Lung (tissue), 12 donors: ENCODE results near the gene SSC5D. TPM values are rescaled to one million over a fixed set of nuclear protein-coding genes. Genes with fewer than 3 reads are reported as not detected.

Experiments used
- ATAC-seq: fragments of 200-7000 bp; cut with Tn5 transposase; one replicate; pipeline ENCODE4 v1.9.1; 2020; ENCODE audit warnings: moderate number of reproducible peaks; ENCODE audit not compliant: insufficient read depth, low FRiP score
- DNase-seq, 3 donors: peaks; one replicate each; pipeline ENCODE4 v3.0.0-alpha.2; 2013 to 2017
- H3K27ac ChIP-seq, 2 donors: one replicate each; pipeline ENCODE4 v1.5.1; 2013; ENCODE audit warnings: mild to moderate bottlenecking in 2 of 2, moderate library complexity in 2 of 2, control low read depth in 1 of 2, inconsistent platforms in 1 of 2, low read depth in 1 of 2, low read length in 1 of 2
- H3K27me3 ChIP-seq, 3 donors: one replicate each; pipeline ENCODE4 v1.5.1; 2013; ENCODE audit warnings: low read length in 2 of 3; ENCODE audit not compliant: control insufficient read depth in 3 of 3, insufficient read depth in 3 of 3
- H3K36me3 ChIP-seq, 4 donors: one replicate each; pipeline ENCODE4 v1.5.1; 2013; ENCODE audit warnings: low read length in 4 of 4, mild to moderate bottlenecking in 1 of 4, moderate library complexity in 1 of 4; ENCODE audit not compliant: control insufficient read depth in 4 of 4, insufficient read depth in 4 of 4
- H3K4me1 ChIP-seq, 5 donors: one replicate each; pipeline ENCODE4 v1.5.1; 2013; ENCODE audit warnings: low read length in 5 of 5, mild to moderate bottlenecking in 2 of 5, moderate library complexity in 1 of 5; ENCODE audit not compliant: control insufficient read depth in 5 of 5, insufficient read depth in 5 of 5
- H3K4me3 ChIP-seq: one replicate; pipeline ENCODE4 v1.5.1; 2013; ENCODE audit warnings: mild to moderate bottlenecking, control low read depth, moderate library complexity
- H3K9ac ChIP-seq, 2 donors: one replicate each; pipeline ENCODE4 v1.5.1; 2013; ENCODE audit warnings: low read length in 2 of 2, control low read depth in 1 of 2; ENCODE audit not compliant: insufficient read depth in 1 of 2
- H3K9me3 ChIP-seq, 4 donors: one replicate each; pipeline ENCODE4 v1.5.1; 2013; ENCODE audit warnings: low read length in 3 of 4, mild to moderate bottlenecking in 1 of 4, moderate library complexity in 1 of 4; ENCODE audit not compliant: control insufficient read depth in 4 of 4, insufficient read depth in 3 of 4
- WGBS, 2 donors: extraction: QIAGEN DNeasy Blood & Tissue Kit; methylation state at CpG; one replicate each; pipeline ENCODE4 v1.1.7; 2013; 5-methylcytosine and 5-hydroxymethylcytosine counted together
- polyA plus RNA-seq, 2 donors: library from polyadenylated mRNA; stranded (reverse); fragments of 200-250 nt; gene quantifications; one replicate each; pipeline ENCODE4 v1.2.1, GENCODE V29; 2013
- total RNA-seq, 2 donors: library from RNA; depleted of rRNA in 1 of 2; stranded (reverse); fragments of >200 nt in 1 of 2; gene quantifications; one replicate each; pipeline ENCODE4 v1.2.1, GENCODE V29; 2014 to 2021
- TF ChIP-seq, protein P1 (sequence below): IDR thresholded peaks from 2 replicates; pipeline ENCODE4 v1.5.1; 2012; ENCODE audit warnings: mild to moderate bottlenecking; ENCODE audit errors: control extremely low read depth, extremely low read depth
- donor health status: control.
- donor health status: control.
- donor health status: Bipolar disorder and iron deficiency.
- donor health status: healthy.
- donor health status: DM: yes; HTN: yes; CAD: no.

Gene SSC5D
- total and polyA plus RNA-seq, 4 donors: 0.66 to 8.4 (median 4.4) TPM

DNA sequence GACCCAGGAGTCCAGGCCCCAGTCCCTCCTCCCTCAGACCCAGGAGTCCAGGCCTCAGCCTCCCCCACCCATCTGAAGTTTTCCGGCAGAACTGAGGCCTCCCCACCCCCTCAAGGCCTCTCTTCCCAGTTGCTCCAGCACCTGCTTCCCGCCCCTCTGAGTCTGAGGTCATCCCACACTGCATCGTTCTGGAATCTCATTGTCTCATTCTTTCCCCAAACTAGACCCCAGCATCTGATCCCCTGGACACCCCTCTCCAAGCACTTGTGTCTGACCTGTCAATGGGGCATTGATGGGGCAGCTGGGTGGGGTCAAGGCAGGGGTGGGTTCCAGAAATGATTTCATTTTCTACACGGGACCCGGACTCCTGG, 49.5 kb downstream of the SSC5D start:
- TF ChIP-seq, protein P1, sequence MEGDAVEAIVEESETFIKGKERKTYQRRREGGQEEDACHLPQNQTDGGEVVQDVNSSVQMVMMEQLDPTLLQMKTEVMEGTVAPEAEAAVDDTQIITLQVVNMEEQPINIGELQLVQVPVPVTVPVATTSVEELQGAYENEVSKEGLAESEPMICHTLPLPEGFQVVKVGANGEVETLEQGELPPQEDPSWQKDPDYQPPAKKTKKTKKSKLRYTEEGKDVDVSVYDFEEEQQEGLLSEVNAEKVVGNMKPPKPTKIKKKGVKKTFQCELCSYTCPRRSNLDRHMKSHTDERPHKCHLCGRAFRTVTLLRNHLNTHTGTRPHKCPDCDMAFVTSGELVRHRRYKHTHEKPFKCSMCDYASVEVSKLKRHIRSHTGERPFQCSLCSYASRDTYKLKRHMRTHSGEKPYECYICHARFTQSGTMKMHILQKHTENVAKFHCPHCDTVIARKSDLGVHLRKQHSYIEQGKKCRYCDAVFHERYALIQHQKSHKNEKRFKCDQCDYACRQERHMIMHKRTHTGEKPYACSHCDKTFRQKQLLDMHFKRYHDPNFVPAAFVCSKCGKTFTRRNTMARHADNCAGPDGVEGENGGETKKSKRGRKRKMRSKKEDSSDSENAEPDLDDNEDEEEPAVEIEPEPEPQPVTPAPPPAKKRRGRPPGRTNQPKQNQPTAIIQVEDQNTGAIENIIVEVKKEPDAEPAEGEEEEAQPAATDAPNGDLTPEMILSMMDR: no peak
- Histone ChIP-seq H3K27me3 (no peaks in the 10 kb centered on the region), H3K9me3 (no peaks in the 10 kb centered on the region), H3K4me3 (no peak overlapping the region), H3K4me1 (no peaks in the 10 kb centered on the region), H3K36me3 (no peaks in the 10 kb centered on the region), H3K27ac (no peak overlapping the region), H3K9ac (no peak overlapping the region)
- ATAC-seq (no peak), DNase-seq (no peak)
- WGBS, 2 donors: 69 to 85% methylated on average over 5 of the region's 5 CpGs

DNA sequence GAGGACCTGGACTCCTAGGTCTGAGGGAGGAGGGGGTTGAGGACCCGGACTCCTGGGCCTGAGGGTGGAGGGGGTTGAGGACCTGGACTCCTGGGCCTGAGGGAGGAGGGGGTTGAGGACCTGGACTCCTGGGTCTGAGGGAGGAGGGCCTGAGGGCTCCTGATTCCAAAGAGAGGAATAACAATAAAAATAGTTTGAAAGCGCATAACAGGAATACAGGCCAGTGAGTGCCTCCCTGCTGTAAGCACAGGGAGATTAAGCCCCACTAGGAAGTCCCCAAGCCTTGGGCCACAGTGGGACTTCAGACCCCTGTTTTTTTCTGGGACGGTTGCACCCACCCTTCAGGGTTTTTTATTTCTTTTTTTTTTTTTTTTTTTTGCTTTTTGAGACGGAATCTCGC, 49.9 kb downstream of the SSC5D start:
- DNase-seq: no peak
- 82 to 91% methylated on average over 3 to 5 of the region's 5 CpGs for WGBS, 2 donors
- Histone ChIP-seq H3K9me3 (no peaks in the 10 kb centered on the region), H3K27me3 (no peaks in the 10 kb centered on the region), H3K4me1 (no peaks in the 10 kb centered on the region), H3K4me3 (no peak overlapping the region), H3K9ac (no peak overlapping the region), H3K27ac (no peak overlapping the region), H3K36me3 (no peaks in the 10 kb centered on the region)
- ATAC-seq: no peak
- TF ChIP-seq, protein P1: no peak

DNA sequence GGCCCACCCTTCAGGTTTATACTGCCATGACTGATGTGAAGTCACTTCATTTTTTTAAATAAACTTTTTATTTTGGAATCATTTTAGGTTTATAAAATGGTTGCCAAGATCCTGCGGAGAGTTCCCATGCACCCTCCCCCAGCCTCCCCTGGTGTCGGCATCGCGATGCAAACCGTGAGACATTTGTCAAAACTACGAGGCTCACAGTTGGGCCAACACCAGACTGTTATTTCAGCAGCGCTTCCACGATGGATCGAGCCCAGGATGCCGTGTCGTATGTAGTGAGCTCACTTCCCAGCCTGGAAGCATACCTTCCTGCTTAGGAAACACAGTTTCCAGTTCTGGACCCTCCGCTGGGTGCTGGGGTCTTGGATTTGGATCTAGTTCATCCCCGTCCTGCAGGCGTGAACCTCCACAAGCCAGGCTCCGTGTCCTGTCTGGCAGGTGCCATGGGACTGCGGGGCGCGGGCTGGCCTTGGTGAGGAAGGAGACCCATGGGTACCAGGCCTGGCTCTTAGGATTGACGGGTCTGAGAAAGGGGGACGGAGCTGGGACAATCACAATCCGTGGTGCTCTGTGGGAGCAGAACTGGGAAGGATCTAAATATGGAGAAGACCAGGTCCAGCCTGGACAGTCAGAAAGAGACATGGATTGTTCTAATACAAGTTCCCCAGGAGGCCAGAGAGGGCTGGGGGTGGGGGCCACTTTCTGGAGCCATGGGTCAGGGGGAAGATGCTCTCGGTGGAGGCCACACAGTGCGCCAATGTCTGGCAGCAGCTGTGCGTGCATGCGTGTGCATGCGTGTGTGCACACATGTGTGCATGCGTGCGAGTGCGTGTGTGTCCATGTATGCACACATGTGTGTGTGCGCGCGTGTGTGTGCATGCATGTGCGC, 51.1 kb downstream of the SSC5D start:
- Histone ChIP-seq H3K4me1 (no peaks in the 10 kb centered on the region), H3K36me3 (no peaks in the 10 kb centered on the region), H3K4me3 (no peak overlapping the region), H3K27me3 (no peaks in the 10 kb centered on the region), H3K9ac (no peak overlapping the region), H3K27ac (no peak overlapping the region), H3K9me3 (no peaks in the 10 kb centered on the region)
- ATAC-seq (no peak), DNase-seq (no peak)
- TF ChIP-seq, protein P1: no peak
- 81 to 85% methylated on average over 33 of the region's 33 CpGs for WGBS, 2 donors
